H9 (cell line): ENCODE data around the gene KAZN. TPM values are rescaled to one million over a fixed set of nuclear protein-coding genes. Genes with fewer than 3 reads are reported as not detected.

Experiments
- DNase-seq: peaks from one replicate; pipeline ENCODE4 v3.0.0-alpha.2; 2017
- H2AFZ ChIP-seq: one replicate; pipeline ENCODE4 v1.6.1; 2013; ENCODE audit warnings: mild to moderate bottlenecking, low read length, control low read depth, moderate library complexity
- H2AK5ac ChIP-seq: 2 replicates; pipeline ENCODE4 v1.6.1; 2013; ENCODE audit warnings: low read length, control low read depth, mixed read lengths; ENCODE audit not compliant: insufficient read length
- H2BK120ac ChIP-seq: one replicate; pipeline ENCODE4 v1.6.1; 2013; ENCODE audit warnings: low read depth, mild to moderate bottlenecking, low read length, control low read depth, inconsistent platforms; ENCODE audit not compliant: poor library complexity, severe bottlenecking
- H2BK12ac ChIP-seq: 2 replicates; pipeline ENCODE4 v1.6.1; 2013; ENCODE audit warnings: low read length, control low read depth, mixed read lengths, low read depth; ENCODE audit not compliant: insufficient read length
- H2BK15ac ChIP-seq: 2 replicates; pipeline ENCODE4 v1.6.1; 2013; ENCODE audit warnings: low read depth, low read length, control low read depth
- H2BK20ac ChIP-seq: one replicate; pipeline ENCODE4 v1.6.1; 2013; ENCODE audit warnings: low read depth, mild to moderate bottlenecking, low read length, control low read depth, inconsistent platforms; ENCODE audit not compliant: poor library complexity, severe bottlenecking
- H2BK5ac ChIP-seq: 2 replicates; pipeline ENCODE4 v1.6.1; 2013; ENCODE audit warnings: low read length, control low read depth, mixed read lengths; ENCODE audit not compliant: insufficient read length
- H3K14ac ChIP-seq: 2 replicates; pipeline ENCODE4 v1.6.1; 2013; ENCODE audit warnings: low read length, control low read depth; ENCODE audit not compliant: insufficient read depth
- H3K18ac ChIP-seq: 2 replicates; pipeline ENCODE4 v1.6.1; 2013; ENCODE audit warnings: low read depth, mild to moderate bottlenecking, mixed read lengths, low read length, control low read depth; ENCODE audit not compliant: insufficient read length
- H3K23ac ChIP-seq: 2 replicates; pipeline ENCODE4 v1.6.1; 2013; ENCODE audit warnings: low read length, control low read depth, mixed read lengths, low read depth; ENCODE audit not compliant: insufficient read length
- H3K23me2 ChIP-seq: 2 replicates; pipeline ENCODE4 v1.6.1; 2013; ENCODE audit warnings: low read depth, mild to moderate bottlenecking, mixed read lengths, low read length, control low read depth; ENCODE audit not compliant: insufficient read length, poor library complexity, severe bottlenecking
- H3K27ac ChIP-seq: 2 replicates; pipeline ENCODE4 v1.5.1; 2013; ENCODE audit warnings: low read length, control low read depth, mixed read lengths, low read depth; ENCODE audit not compliant: insufficient read length
- H3K27me3 ChIP-seq: 2 replicates; pipeline ENCODE4 v1.6.1; 2013; ENCODE audit warnings: low read length, control low read depth, inconsistent platforms; ENCODE audit not compliant: insufficient read depth
- H3K4ac ChIP-seq: 2 replicates; pipeline ENCODE4 v1.6.1; 2013; ENCODE audit warnings: low read depth, mild to moderate bottlenecking, control low read depth, inconsistent platforms, low read length, moderate library complexity
- H3K4me1 ChIP-seq: 2 replicates; pipeline ENCODE4 v1.6.1; 2013; ENCODE audit warnings: low read length, control low read depth, inconsistent platforms; ENCODE audit not compliant: insufficient read depth
- H3K4me2 ChIP-seq: 2 replicates; pipeline ENCODE4 v1.6.1; 2013; ENCODE audit warnings: low read length, control low read depth, mixed read lengths; ENCODE audit not compliant: insufficient read length, insufficient read depth
- H3K56ac ChIP-seq: 2 replicates; pipeline ENCODE4 v1.6.1; 2013; ENCODE audit warnings: low read depth, mild to moderate bottlenecking, mixed read lengths, low read length, control low read depth; ENCODE audit not compliant: insufficient read length
- H3K79me1 ChIP-seq: 2 replicates; pipeline ENCODE4 v1.6.1; 2013; ENCODE audit warnings: low read depth, mild to moderate bottlenecking, moderate library complexity, low read length, control low read depth, inconsistent platforms; ENCODE audit not compliant: insufficient read depth, poor library complexity, severe bottlenecking
- H3K79me2 ChIP-seq: 2 replicates; pipeline ENCODE4 v1.6.1; 2013; ENCODE audit warnings: low read length, control low read depth, inconsistent platforms; ENCODE audit not compliant: insufficient read depth
- H3K9ac ChIP-seq: 2 replicates; pipeline ENCODE4 v1.6.1; 2013; ENCODE audit warnings: low read length, control low read depth, mixed read lengths; ENCODE audit not compliant: insufficient read length; ENCODE audit errors: extremely low read depth
- H3K9me3 ChIP-seq: one replicate; pipeline ENCODE4 v1.6.1; 2013; ENCODE audit warnings: low read depth, low read length, inconsistent platforms; ENCODE audit not compliant: control insufficient read depth
- H3T11ph ChIP-seq: one replicate; pipeline ENCODE4 v1.6.1; 2013; ENCODE audit warnings: mild to moderate bottlenecking, low read length, control low read depth, inconsistent platforms
- H4K20me1 ChIP-seq: one replicate; pipeline ENCODE4 v1.6.1; 2013; ENCODE audit not compliant: control insufficient read depth, insufficient read length, insufficient read depth
- H4K5ac ChIP-seq: 2 replicates; pipeline ENCODE4 v1.6.1; 2013; ENCODE audit warnings: low read depth, mild to moderate bottlenecking, mixed read lengths, low read length, control low read depth; ENCODE audit not compliant: insufficient read length
- H4K8ac ChIP-seq: replicated peaks from 2 replicates; pipeline ENCODE4 v1.6.1; 2013; ENCODE audit warnings: low read length, control low read depth, mixed read lengths, low read depth; ENCODE audit not compliant: insufficient read length
- H4K91ac ChIP-seq: 2 replicates; pipeline ENCODE4 v1.6.1; 2013; ENCODE audit warnings: low read depth, mild to moderate bottlenecking, moderate library complexity, mixed read lengths, low read length, control low read depth; ENCODE audit not compliant: insufficient read length
- H3K27ac Mint-ChIP-seq, 3 experiments: 2 replicates in 2 of 3; 3 replicates in 1 of 3; pipeline ENCODE4 v1.8.0; 2020 to 2021; ENCODE audit warnings: mixed read lengths in 3 of 3, mild to moderate bottlenecking in 1 of 3, moderate library complexity in 1 of 3
- H3K27me3 Mint-ChIP-seq: 2 replicates; pipeline ENCODE4 v1.8.0; 2021; ENCODE audit warnings: low read depth, mild to moderate bottlenecking, moderate library complexity, mixed read lengths
- H3K36me3 Mint-ChIP-seq, 3 experiments: 2 replicates in 2 of 3; 3 replicates in 1 of 3; pipeline ENCODE4 v1.8.0; 2020 to 2021; ENCODE audit warnings: low read depth in 3 of 3, mixed read lengths in 3 of 3; ENCODE audit not compliant: insufficient read depth in 1 of 3
- H3K4me1 Mint-ChIP-seq, 2 experiments: 2 replicates each; pipeline ENCODE4 v1.8.0; 2020; ENCODE audit warnings: mixed read lengths in 2 of 2
- H3K4me3 Mint-ChIP-seq, 2 experiments: 2 replicates in 1 of 2; 3 replicates in 1 of 2; pipeline ENCODE4 v1.8.0; 2020 to 2021; ENCODE audit warnings: mild to moderate bottlenecking in 2 of 2, mixed read lengths in 2 of 2, moderate library complexity in 1 of 2
- H3K9me3 Mint-ChIP-seq, 2 experiments: 2 replicates in 1 of 2; 3 replicates in 1 of 2; pipeline ENCODE4 v1.8.0; 2020; ENCODE audit warnings: mild to moderate bottlenecking in 2 of 2, mixed read lengths in 2 of 2, moderate library complexity in 1 of 2
- CTCF ChIP-seq: fragments of 200-600 bp; sonication (generic); conservative IDR thresholded peaks from 3 replicates; pipeline ENCODE4 v1.8.0; 2021; ENCODE audit warnings: antibody characterized with exemption, mild to moderate bottlenecking
- whole genome bisulfite sequencing: extraction: QIAGEN DNeasy Blood & Tissue Kit; methylation state at CpG from one replicate; pipeline ENCODE4 v1.1.7; 2013; ENCODE audit warnings: missing lambda C conversion rate, low lambda C conversion rate, mixed read lengths; ENCODE audit not compliant: insufficient read length; ENCODE audit errors: extremely low coverage; 5-methylcytosine and 5-hydroxymethylcytosine counted together
- total RNA-seq: library from RNA; stranded (reverse); gene quantifications from 2 replicates; pipeline ENCODE4 v1.2.1, GENCODE V29; 2021

KAZN gene
- total RNA-seq, 1 experiment from 2014 or later: 7.6 TPM

GRCh38 chr1:15141935-15142539 lies 543.6 kb downstream of the KAZN start:
- no peak overlapping the region for H3K27ac ChIP-seq
- no peak overlapping the region for H3K9ac ChIP-seq
- no peaks in the 10 kb centered on the region for H3K79me2 ChIP-seq
- H3K4me2 ChIP-seq: no peak overlapping the region
- H2BK15ac ChIP-seq: no peak overlapping the region
- no peaks in the 10 kb centered on the region for H4K20me1 ChIP-seq
- DNase-seq: no peak
- H3K9me3 ChIP-seq: no peaks in the 10 kb centered on the region
- H3K18ac ChIP-seq: no peak overlapping the region
- no peak overlapping the region for H2BK120ac ChIP-seq
- no peak overlapping the region for H4K5ac ChIP-seq
- H3K27me3 ChIP-seq: no peaks in the 10 kb centered on the region
- Mint-ChIP-seq H3K4me3 (no peak overlapping the region), H3K36me3 (no peaks in the 10 kb centered on the region; a peak in 1 of 7 replicates), H3K9me3 (no peaks in the 10 kb centered on the region), H3K4me1 (peaks cover 5 to 12% of the 10 kb centered on the region in 2 experiments), H3K27ac (no peak overlapping the region; a peak in 1 of 7 replicates), H3K27me3 (peaks cover 50% of the 10 kb centered on the region)
- no peak overlapping the region for H4K91ac ChIP-seq
- no peak overlapping the region for H2AFZ ChIP-seq
- H4K8ac ChIP-seq: no peak overlapping the region
- H3K4me1 ChIP-seq: no peaks in the 10 kb centered on the region; the same call in 1 of the 2 replicates
- no peak overlapping the region for H3K56ac ChIP-seq
- no peak overlapping the region for H2BK12ac ChIP-seq
- H2AK5ac ChIP-seq: no peak overlapping the region
- H3K79me1 ChIP-seq: no peaks in the 10 kb centered on the region
- no peak overlapping the region for H2BK20ac ChIP-seq
- no peak overlapping the region for H3K14ac ChIP-seq
- no peak overlapping the region for H3K4ac ChIP-seq
- H3T11ph ChIP-seq: no peak overlapping the region
- TF ChIP-seq CTCF: no peak
- H3K23ac ChIP-seq: no peak overlapping the region
- no peaks in the 10 kb centered on the region for H3K23me2 ChIP-seq
- H2BK5ac ChIP-seq: no peak overlapping the region
- WGBS: no CpG with 5 or more reads among the region's 6 CpGs
